IMR-90 (cell line): ENCODE measurements around the gene TACC2.

Experiments
- BHLHE40 ChIP-seq: fragments of 150-350 bp; IDR thresholded peaks from 2 replicates; pipeline ENCODE4 v1.6.1; 2016; ENCODE audit warnings: mild to moderate bottlenecking, low read depth, low read length
- CEBPB ChIP-seq: IDR thresholded peaks from 2 replicates; pipeline ENCODE4 v1.6.1; 2012; ENCODE audit warnings: low read depth, low read length, improper control_type of control experiment
- NFE2L2 ChIP-seq: fragments of 150-350 bp; IDR thresholded peaks from 2 replicates; pipeline ENCODE4 v1.6.1; 2016; ENCODE audit warnings: low read depth, mild to moderate bottlenecking, low read length
- POLR2A ChIP-seq: IDR thresholded peaks from 2 replicates; pipeline ENCODE4 v1.6.1; 2012; ENCODE audit warnings: mild to moderate bottlenecking, low read depth, low read length
- RAD21 ChIP-seq: IDR thresholded peaks from 2 replicates; pipeline ENCODE4 v1.6.1; 2012; ENCODE audit warnings: low read length, improper control_type of control experiment
- RCOR1 ChIP-seq: IDR thresholded peaks from 2 replicates; pipeline ENCODE4 v1.6.1; 2012; ENCODE audit warnings: mild to moderate bottlenecking, low read length, improper control_type of control experiment; ENCODE audit not compliant: insufficient replicate concordance
- RFX5 ChIP-seq: IDR thresholded peaks from 2 replicates; pipeline ENCODE4 v1.8.0; 2012; ENCODE audit warnings: low read depth, mild to moderate bottlenecking, low read length, moderate library complexity
- SMC3 ChIP-seq: fragments of 150-350 bp; IDR thresholded peaks from 2 replicates; pipeline ENCODE4 v1.6.1; 2016; ENCODE audit warnings: low read depth, mild to moderate bottlenecking, antibody characterized with exemption, low read length, moderate library complexity
- TF ChIP-seq, protein P1 (sequence below): conservative IDR thresholded peaks from 2 replicates; pipeline ENCODE4 v1.5.1; 2012; ENCODE audit warnings: mild to moderate bottlenecking, low read depth, low read length, improper control_type of control experiment

DNA sequence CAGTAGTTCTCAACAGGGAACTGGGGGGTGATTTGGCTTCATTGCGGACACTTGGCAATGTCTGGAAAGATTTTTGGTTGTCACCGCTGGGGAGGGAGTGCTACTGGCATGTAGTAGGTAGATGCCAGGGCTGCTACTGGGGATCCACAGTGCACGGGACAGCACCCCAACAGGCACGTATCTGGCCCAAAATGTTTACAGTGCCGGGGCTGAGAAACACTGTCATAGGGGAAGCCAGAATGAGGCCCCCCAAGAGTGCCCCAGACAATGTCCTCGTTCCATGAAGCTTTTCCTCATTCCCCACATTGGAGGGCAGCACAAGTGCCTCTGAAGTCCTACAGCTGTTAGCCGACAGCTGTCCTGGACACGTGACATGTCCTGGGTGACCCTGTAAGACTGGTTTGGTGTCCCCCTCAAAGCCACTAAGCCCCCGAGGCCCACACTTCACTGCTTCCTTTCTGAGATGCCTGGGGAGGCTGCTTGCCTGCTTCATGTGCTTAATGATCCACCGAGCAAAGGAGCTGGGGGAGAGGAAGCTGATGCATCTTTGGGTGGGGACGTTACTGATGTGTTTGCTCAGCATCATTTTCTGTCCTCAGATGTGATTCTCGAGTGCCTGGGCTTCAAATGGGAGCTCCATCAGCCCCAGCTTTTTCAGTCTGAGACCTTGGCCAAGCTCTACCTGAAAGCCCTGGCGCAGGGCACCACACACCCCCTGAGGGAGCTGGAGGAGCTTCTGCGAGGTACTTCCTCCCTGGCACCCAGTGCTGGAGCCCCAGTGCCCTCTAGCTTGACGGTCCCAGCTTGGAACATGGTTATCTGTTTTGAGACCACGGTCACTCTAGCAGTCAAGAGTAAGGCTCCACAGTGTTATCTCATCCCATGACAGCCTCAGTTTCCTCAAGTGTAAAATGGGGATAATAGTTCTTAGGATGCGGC is 296.8 kb downstream of the TACC2 start:
- TF ChIP-seq, protein P1, sequence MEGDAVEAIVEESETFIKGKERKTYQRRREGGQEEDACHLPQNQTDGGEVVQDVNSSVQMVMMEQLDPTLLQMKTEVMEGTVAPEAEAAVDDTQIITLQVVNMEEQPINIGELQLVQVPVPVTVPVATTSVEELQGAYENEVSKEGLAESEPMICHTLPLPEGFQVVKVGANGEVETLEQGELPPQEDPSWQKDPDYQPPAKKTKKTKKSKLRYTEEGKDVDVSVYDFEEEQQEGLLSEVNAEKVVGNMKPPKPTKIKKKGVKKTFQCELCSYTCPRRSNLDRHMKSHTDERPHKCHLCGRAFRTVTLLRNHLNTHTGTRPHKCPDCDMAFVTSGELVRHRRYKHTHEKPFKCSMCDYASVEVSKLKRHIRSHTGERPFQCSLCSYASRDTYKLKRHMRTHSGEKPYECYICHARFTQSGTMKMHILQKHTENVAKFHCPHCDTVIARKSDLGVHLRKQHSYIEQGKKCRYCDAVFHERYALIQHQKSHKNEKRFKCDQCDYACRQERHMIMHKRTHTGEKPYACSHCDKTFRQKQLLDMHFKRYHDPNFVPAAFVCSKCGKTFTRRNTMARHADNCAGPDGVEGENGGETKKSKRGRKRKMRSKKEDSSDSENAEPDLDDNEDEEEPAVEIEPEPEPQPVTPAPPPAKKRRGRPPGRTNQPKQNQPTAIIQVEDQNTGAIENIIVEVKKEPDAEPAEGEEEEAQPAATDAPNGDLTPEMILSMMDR: no peak
- TF ChIP-seq RCOR1 (no peak), CEBPB (no peak), BHLHE40 (no peak), POLR2A (no peak), RFX5 (no peak), RAD21 (no peak), NFE2L2 (no peak), SMC3 (no peak)
